ENCODE data around the gene HES6.
"Not testable (repeated sequence)": the region's sequence is repeated elsewhere in the genome, so short reads cannot be mapped to it uniquely, and the experiment has no call there.

DNA sequence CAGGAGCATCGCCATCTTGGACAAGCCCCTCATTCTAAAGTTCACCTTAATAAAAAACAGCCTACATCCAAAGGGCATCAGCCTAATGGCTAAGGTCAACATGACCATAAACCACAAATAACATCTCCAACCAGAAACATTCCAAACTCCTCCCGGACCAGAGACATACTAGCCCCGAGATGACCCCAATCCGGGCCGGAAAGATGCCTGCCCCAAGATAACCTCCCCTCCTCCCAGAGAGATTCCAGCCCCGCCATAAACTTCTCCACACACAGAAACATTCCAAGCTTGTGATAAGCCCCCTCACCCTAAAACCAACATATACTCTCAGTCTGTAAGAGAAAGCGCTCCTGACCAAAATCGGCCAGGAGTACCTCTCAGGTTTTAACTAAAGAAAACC is 31.8 kb upstream of the HES6 start:
- not testable (repeated sequence) for TF ChIP-seq POLR2A (IDR thresholded peaks at IDR 0.05)
- TF ChIP-seq, protein P1, sequence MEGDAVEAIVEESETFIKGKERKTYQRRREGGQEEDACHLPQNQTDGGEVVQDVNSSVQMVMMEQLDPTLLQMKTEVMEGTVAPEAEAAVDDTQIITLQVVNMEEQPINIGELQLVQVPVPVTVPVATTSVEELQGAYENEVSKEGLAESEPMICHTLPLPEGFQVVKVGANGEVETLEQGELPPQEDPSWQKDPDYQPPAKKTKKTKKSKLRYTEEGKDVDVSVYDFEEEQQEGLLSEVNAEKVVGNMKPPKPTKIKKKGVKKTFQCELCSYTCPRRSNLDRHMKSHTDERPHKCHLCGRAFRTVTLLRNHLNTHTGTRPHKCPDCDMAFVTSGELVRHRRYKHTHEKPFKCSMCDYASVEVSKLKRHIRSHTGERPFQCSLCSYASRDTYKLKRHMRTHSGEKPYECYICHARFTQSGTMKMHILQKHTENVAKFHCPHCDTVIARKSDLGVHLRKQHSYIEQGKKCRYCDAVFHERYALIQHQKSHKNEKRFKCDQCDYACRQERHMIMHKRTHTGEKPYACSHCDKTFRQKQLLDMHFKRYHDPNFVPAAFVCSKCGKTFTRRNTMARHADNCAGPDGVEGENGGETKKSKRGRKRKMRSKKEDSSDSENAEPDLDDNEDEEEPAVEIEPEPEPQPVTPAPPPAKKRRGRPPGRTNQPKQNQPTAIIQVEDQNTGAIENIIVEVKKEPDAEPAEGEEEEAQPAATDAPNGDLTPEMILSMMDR (IDR thresholded peaks at IDR 0.05) = not testable (repeated sequence)

Measured in testis (tissue), 2 donors.